ENCODE results near the gene ZNF280C.

DNA sequence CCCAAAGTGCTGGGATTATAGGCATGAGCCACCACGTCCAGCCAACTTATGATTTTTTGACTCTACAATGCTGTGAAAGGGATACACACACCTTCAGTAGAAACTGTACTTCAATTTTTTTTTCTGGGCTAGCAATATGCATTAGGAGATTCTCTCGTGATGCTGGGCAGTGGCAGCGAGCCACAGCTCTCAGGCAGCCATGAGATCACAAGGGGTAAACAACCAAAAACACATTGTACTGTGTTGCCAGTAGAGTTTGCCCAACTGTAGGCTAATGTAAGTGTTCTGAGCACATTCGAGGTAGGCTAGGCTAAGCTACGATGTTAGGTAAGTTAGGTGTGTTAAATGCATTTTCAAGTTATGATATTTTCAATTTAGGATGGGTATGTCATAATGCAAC is 71.2 kb downstream of the ZNF280C start:
- TF ChIP-seq, protein P1, sequence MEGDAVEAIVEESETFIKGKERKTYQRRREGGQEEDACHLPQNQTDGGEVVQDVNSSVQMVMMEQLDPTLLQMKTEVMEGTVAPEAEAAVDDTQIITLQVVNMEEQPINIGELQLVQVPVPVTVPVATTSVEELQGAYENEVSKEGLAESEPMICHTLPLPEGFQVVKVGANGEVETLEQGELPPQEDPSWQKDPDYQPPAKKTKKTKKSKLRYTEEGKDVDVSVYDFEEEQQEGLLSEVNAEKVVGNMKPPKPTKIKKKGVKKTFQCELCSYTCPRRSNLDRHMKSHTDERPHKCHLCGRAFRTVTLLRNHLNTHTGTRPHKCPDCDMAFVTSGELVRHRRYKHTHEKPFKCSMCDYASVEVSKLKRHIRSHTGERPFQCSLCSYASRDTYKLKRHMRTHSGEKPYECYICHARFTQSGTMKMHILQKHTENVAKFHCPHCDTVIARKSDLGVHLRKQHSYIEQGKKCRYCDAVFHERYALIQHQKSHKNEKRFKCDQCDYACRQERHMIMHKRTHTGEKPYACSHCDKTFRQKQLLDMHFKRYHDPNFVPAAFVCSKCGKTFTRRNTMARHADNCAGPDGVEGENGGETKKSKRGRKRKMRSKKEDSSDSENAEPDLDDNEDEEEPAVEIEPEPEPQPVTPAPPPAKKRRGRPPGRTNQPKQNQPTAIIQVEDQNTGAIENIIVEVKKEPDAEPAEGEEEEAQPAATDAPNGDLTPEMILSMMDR (IDR thresholded peaks at IDR 0.05; ENCODE audit: low read depth, low read length) = no peak
- TF ChIP-seq, protein P2, sequence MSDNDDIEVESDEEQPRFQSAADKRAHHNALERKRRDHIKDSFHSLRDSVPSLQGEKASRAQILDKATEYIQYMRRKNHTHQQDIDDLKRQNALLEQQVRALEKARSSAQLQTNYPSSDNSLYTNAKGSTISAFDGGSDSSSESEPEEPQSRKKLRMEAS (IDR thresholded peaks at IDR 0.05; ENCODE audit: low read depth, low read length) = no peak

All from NB4 (cell line).